ENCODE measurements around the gene MSI2.

MSI2 gene

GRCh38 chr17:57662041-57662440, 405.7 kb downstream of the MSI2 start:
- no CpG with 5 or more reads among the region's 2 CpGs for WGBS (ENCODE audit: insufficient coverage, insufficient read length)
- Histone ChIP-seq H3K4me1 (ENCODE audit: control insufficient read depth, insufficient read depth, low read length) (peaks cover 10% of the 10 kb centered on the region), H3K9me3 (ENCODE audit: control insufficient read depth, insufficient read depth, low read length) (no peaks in the 10 kb centered on the region), H3K27ac (ENCODE audit: low read length) (no peak overlapping the region), H3K36me3 (ENCODE audit: control insufficient read depth, insufficient read depth, low read length) (no peaks in the 10 kb centered on the region), H3K27me3 (ENCODE audit: control insufficient read depth, insufficient read depth, low read length) (no peaks in the 10 kb centered on the region), H3K4me3 (ENCODE audit: low read length) (no peak overlapping the region)
- DNase-seq (ENCODE audit: low read depth, low spot score), result no peak

- H3K36me3 ChIP-seq (ENCODE audit: control insufficient read depth, insufficient read depth, low read length), result no peaks in the 10 kb centered on the region
- H3K4me3 ChIP-seq (ENCODE audit: low read length), result peak overlapping the region; percentile 22; the same call in 1 of the 2 replicates
- DNase-seq (ENCODE audit: low read depth, low spot score), result peak; percentile 76
- WGBS (ENCODE audit: insufficient coverage, insufficient read length), result no CpG with 5 or more reads among the region's 21 CpGs
- no peaks in the 10 kb centered on the region for H3K9me3 ChIP-seq (ENCODE audit: control insufficient read depth, insufficient read depth, low read length)
- H3K27me3 ChIP-seq (ENCODE audit: control insufficient read depth, insufficient read depth, low read length), result no peaks in the 10 kb centered on the region
- no peak overlapping the region for H3K27ac ChIP-seq (ENCODE audit: low read length)
- peaks cover 10% of the 10 kb centered on the region for H3K4me1 ChIP-seq (ENCODE audit: control insufficient read depth, insufficient read depth, low read length)
Measured at GRCh38 chr17:57662644-57663308, 406.5 kb downstream of the MSI2 start.

- no CpG with 5 or more reads among the region's 14 CpGs for WGBS (ENCODE audit: insufficient coverage, insufficient read length)
- no peaks in the 10 kb centered on the region for H3K36me3 ChIP-seq (ENCODE audit: control insufficient read depth, insufficient read depth, low read length)
Measured at GRCh38 chr17:57663326-57664070, 407.2 kb downstream of the MSI2 start.

GRCh38 chr17:57665128-57665527, 408.8 kb downstream of the MSI2 start:
- H3K27ac ChIP-seq (ENCODE audit: low read length), result no peak overlapping the region
- peaks cover 10% of the 10 kb centered on the region for H3K4me1 ChIP-seq (ENCODE audit: control insufficient read depth, insufficient read depth, low read length)
- H3K36me3 ChIP-seq (ENCODE audit: control insufficient read depth, insufficient read depth, low read length), result no peaks in the 10 kb centered on the region
- WGBS (ENCODE audit: insufficient coverage, insufficient read length), result no CpG with 5 or more reads among the region's 5 CpGs
- no peaks in the 10 kb centered on the region for H3K9me3 ChIP-seq (ENCODE audit: control insufficient read depth, insufficient read depth, low read length)
- H3K4me3 ChIP-seq (ENCODE audit: low read length), result no peak overlapping the region
- DNase-seq (ENCODE audit: low read depth, low spot score), result no peak
- no peaks in the 10 kb centered on the region for H3K27me3 ChIP-seq (ENCODE audit: control insufficient read depth, insufficient read depth, low read length)

More at GRCh38 chr17:57663326-57664070, 407.2 kb downstream of the MSI2 start:
- no peaks in the 10 kb centered on the region for H3K9me3 ChIP-seq (ENCODE audit: control insufficient read depth, insufficient read depth, low read length)
- no peak for DNase-seq (ENCODE audit: low read depth, low spot score)
- no peak overlapping the region for H3K27ac ChIP-seq (ENCODE audit: low read length)
- no peak overlapping the region for H3K4me3 ChIP-seq (ENCODE audit: low read length)
- H3K27me3 ChIP-seq (ENCODE audit: control insufficient read depth, insufficient read depth, low read length), result no peaks in the 10 kb centered on the region
- peaks cover 10% of the 10 kb centered on the region for H3K4me1 ChIP-seq (ENCODE audit: control insufficient read depth, insufficient read depth, low read length)

GRCh38 chr17:57665696-57666095, 409.4 kb downstream of the MSI2 start:
- Histone ChIP-seq H3K27ac (ENCODE audit: low read length) (no peak overlapping the region), H3K9me3 (ENCODE audit: control insufficient read depth, insufficient read depth, low read length) (no peaks in the 10 kb centered on the region), H3K4me3 (ENCODE audit: low read length) (no peak overlapping the region), H3K27me3 (ENCODE audit: control insufficient read depth, insufficient read depth, low read length) (no peaks in the 10 kb centered on the region), H3K36me3 (ENCODE audit: control insufficient read depth, insufficient read depth, low read length) (no peaks in the 10 kb centered on the region), H3K4me1 (ENCODE audit: control insufficient read depth, insufficient read depth, low read length) (peaks cover 10% of the 10 kb centered on the region)
- DNase-seq (ENCODE audit: low read depth, low spot score), result no peak
- WGBS (ENCODE audit: insufficient coverage, insufficient read length), result no CpG with 5 or more reads among the region's 4 CpGs

GRCh38 chr17:57666201-57666870, 410.0 kb downstream of the MSI2 start:
- Histone ChIP-seq H3K4me3 (ENCODE audit: low read length) (no peak overlapping the region), H3K27me3 (ENCODE audit: control insufficient read depth, insufficient read depth, low read length) (no peaks in the 10 kb centered on the region), H3K36me3 (ENCODE audit: control insufficient read depth, insufficient read depth, low read length) (no peaks in the 10 kb centered on the region), H3K9me3 (ENCODE audit: control insufficient read depth, insufficient read depth, low read length) (no peaks in the 10 kb centered on the region), H3K4me1 (ENCODE audit: control insufficient read depth, insufficient read depth, low read length) (peaks cover 10% of the 10 kb centered on the region), H3K27ac (ENCODE audit: low read length) (no peak overlapping the region)
- WGBS (ENCODE audit: insufficient coverage, insufficient read length), result no CpG with 5 or more reads among the region's 5 CpGs
- no peak for DNase-seq (ENCODE audit: low read depth, low spot score)

GRCh38 chr17:57666946-57667345, 410.6 kb downstream of the MSI2 start:
- H3K4me3 ChIP-seq (ENCODE audit: low read length), result no peak overlapping the region
- no CpG with 5 or more reads among the region's 6 CpGs for WGBS (ENCODE audit: insufficient coverage, insufficient read length)
- peaks cover 10% of the 10 kb centered on the region for H3K4me1 ChIP-seq (ENCODE audit: control insufficient read depth, insufficient read depth, low read length)
- H3K27me3 ChIP-seq (ENCODE audit: control insufficient read depth, insufficient read depth, low read length), result no peaks in the 10 kb centered on the region
- no peak for DNase-seq (ENCODE audit: low read depth, low spot score)
- H3K9me3 ChIP-seq (ENCODE audit: control insufficient read depth, insufficient read depth, low read length), result no peaks in the 10 kb centered on the region
- no peak overlapping the region for H3K27ac ChIP-seq (ENCODE audit: low read length)
- H3K36me3 ChIP-seq (ENCODE audit: control insufficient read depth, insufficient read depth, low read length), result no peaks in the 10 kb centered on the region

GRCh38 chr17:57667461-57667923, 411.2 kb downstream of the MSI2 start:
- Histone ChIP-seq H3K36me3 (ENCODE audit: control insufficient read depth, insufficient read depth, low read length) (no peaks in the 10 kb centered on the region), H3K4me1 (ENCODE audit: control insufficient read depth, insufficient read depth, low read length) (peaks cover 10% of the 10 kb centered on the region), H3K9me3 (ENCODE audit: control insufficient read depth, insufficient read depth, low read length) (no peaks in the 10 kb centered on the region), H3K27ac (ENCODE audit: low read length) (no peak overlapping the region), H3K4me3 (ENCODE audit: low read length) (no peak overlapping the region), H3K27me3 (ENCODE audit: control insufficient read depth, insufficient read depth, low read length) (no peaks in the 10 kb centered on the region)
- whole genome bisulfite sequencing (ENCODE audit: insufficient coverage, insufficient read length), result no CpG with 5 or more reads among the region's 6 CpGs
- no peak for DNase-seq (ENCODE audit: low read depth, low spot score)

GRCh38 chr17:57668332-57668731, 412.0 kb downstream of the MSI2 start:
- Histone ChIP-seq H3K9me3 (ENCODE audit: control insufficient read depth, insufficient read depth, low read length) (no peaks in the 10 kb centered on the region), H3K4me1 (ENCODE audit: control insufficient read depth, insufficient read depth, low read length) (peaks cover 8% of the 10 kb centered on the region), H3K27ac (ENCODE audit: low read length) (no peak overlapping the region), H3K4me3 (ENCODE audit: low read length) (no peak overlapping the region), H3K36me3 (ENCODE audit: control insufficient read depth, insufficient read depth, low read length) (no peaks in the 10 kb centered on the region), H3K27me3 (ENCODE audit: control insufficient read depth, insufficient read depth, low read length) (no peaks in the 10 kb centered on the region)
- WGBS (ENCODE audit: insufficient coverage, insufficient read length), result no CpG with 5 or more reads among the region's 3 CpGs
- DNase-seq (ENCODE audit: low read depth, low spot score), result no peak

- no peaks in the 10 kb centered on the region for H3K36me3 ChIP-seq (ENCODE audit: control insufficient read depth, insufficient read depth, low read length)
- no peak overlapping the region for H3K4me3 ChIP-seq (ENCODE audit: low read length)
- DNase-seq (ENCODE audit: low read depth, low spot score), result no peak
- no peak overlapping the region for H3K27ac ChIP-seq (ENCODE audit: low read length)
- H3K27me3 ChIP-seq (ENCODE audit: control insufficient read depth, insufficient read depth, low read length), result no peaks in the 10 kb centered on the region
- no CpG with 5 or more reads among the region's 10 CpGs for WGBS (ENCODE audit: insufficient coverage, insufficient read length)
- H3K9me3 ChIP-seq (ENCODE audit: control insufficient read depth, insufficient read depth, low read length), result no peaks in the 10 kb centered on the region
- peaks cover 3% of the 10 kb centered on the region for H3K4me1 ChIP-seq (ENCODE audit: control insufficient read depth, insufficient read depth, low read length)
Measured at GRCh38 chr17:57669671-57670529, 413.6 kb downstream of the MSI2 start.
